Measurements from ENCODE around the gene F2RL1.

- TF ChIP-seq POLR2A (IDR thresholded peaks at IDR 0.05; ENCODE audit: low read length) (no peak), GATA1 (IDR thresholded peaks at IDR 0.05; ENCODE audit: low read depth, low read length) (no peak)
Observed at GRCh38 chr5:76782444-76782843, 36.4 kb upstream of the F2RL1 start.
